AG10803 (cell line): ENCODE measurements around the gene TMEM163.

ENCODE experiments used
- DNase-seq: peaks from one replicate; pipeline ENCODE4 v3.0.0; 2010; ENCODE audit warnings: low read depth
- H3K4me3 ChIP-seq: 2 replicates; pipeline ENCODE4 v1.5.1; 2011; ENCODE audit warnings: mild to moderate bottlenecking, low read length, control low read depth
- CTCF ChIP-seq: conservative IDR thresholded peaks from 2 replicates; pipeline ENCODE4 v1.5.1; 2011; ENCODE audit warnings: mild to moderate bottlenecking, low read length, control low read depth, inconsistent platforms

The TMEM163 gene

GRCh38 chr2:134648586-134648985, 70.2 kb downstream of the TMEM163 start:
- DNase-seq = no peak
- TF ChIP-seq CTCF = no peak
- no peak overlapping the region for H3K4me3 ChIP-seq

DNA sequence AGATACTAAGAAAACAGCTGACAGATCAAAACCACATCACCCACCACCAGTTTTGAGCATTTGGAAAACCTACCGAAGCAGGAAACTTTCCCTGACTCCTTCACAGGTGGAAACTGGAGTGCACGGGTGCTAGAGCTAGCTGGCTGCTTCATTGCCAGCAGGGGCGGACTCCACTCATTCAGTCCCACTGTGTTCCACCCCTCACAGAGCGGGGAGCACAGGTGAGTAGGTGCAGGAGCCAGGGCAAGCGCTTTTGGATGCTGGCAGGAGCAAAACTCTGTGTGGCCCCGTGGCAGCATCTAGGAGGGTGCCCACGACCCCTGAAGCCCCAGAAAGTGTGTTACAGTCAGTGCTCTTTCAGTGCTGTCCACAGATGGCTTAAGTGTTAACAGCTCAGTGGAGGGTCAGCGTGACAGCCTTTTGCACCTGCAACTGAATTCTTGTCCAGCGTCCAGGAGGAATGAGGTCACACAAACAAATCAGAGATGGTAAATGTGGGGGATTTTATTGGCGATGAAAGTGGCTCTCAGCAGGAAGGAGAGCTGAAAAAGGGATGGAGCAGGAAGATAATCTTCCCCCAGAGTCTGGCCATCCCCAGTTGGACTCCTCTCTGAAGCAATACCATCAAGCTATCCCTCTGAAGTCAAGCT, 71.1 kb downstream of the TMEM163 start:
- no peak for DNase-seq
- no peak for TF ChIP-seq CTCF
- H3K4me3 ChIP-seq = no peak overlapping the region

GRCh38 chr2:134642938-134643337, 75.9 kb downstream of the TMEM163 start:
- no peak for DNase-seq
- H3K4me3 ChIP-seq = no peak overlapping the region
- TF ChIP-seq CTCF = no peak

DNA sequence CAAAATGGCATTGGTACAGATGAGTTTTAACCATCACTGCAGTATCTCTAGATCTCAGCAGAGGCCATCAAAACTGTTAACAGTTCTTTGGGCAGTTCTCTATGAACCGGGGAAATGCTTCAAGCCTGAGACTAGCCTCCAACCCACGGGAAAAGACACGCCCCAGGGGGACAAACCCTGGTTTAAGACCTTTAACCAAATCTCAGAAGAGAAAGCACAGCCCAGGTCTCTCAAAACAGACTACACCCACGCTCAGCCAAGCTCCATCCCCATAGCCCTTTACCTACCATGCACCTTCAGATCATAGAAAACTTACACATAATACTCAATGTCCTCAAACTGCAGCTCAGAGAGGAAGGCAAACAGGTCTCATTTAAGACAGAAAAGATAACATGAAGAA, 78.3 kb downstream of the TMEM163 start:
- no peak overlapping the region for H3K4me3 ChIP-seq
- DNase-seq = no peak
- no peak for TF ChIP-seq CTCF

GRCh38 chr2:134639265-134639664, 79.5 kb downstream of the TMEM163 start:
- no peak overlapping the region for H3K4me3 ChIP-seq
- no peak for DNase-seq
- TF ChIP-seq CTCF = no peak

GRCh38 chr2:134636714-134637113, 82.1 kb downstream of the TMEM163 start:
- no peak for TF ChIP-seq CTCF
- DNase-seq = no peak
- no peak overlapping the region for H3K4me3 ChIP-seq

GRCh38 chr2:134634054-134634753, 84.6 kb downstream of the TMEM163 start:
- no peak overlapping the region for H3K4me3 ChIP-seq
- no peak for TF ChIP-seq CTCF
- DNase-seq = no peak
